OCI-LY7 (cell line): ENCODE data around the gene SYDE1. TPM values are rescaled to one million over a fixed set of nuclear protein-coding genes. Genes with fewer than 3 reads are reported as not detected.

ENCODE experiments used
- BruUV-seq: library from RNA; stranded (reverse); fragments of 400-500 nt; replicated peaks from 2 replicates; lab custom pipeline; 2021; lab: Mats Ljungman, UMichigan
- CTCF ChIA-PET: fragments of 300-600 bp; sonication (Branson Sonifier 250); formaldehyde crosslinking; loops from one replicate; lab custom pipeline; 2022; ENCODE audit warnings: antibody characterized with exemption; ENCODE audit not compliant: unreplicated experiment; lab: Charles Lee
- POLR2A ChIA-PET: fragments of 300-600 bp; sonication (Branson Sonifier 250); formaldehyde crosslinking; loops from one replicate; lab custom pipeline; 2022; ENCODE audit warnings: antibody characterized with exemption; lab: Charles Lee
- DNase-seq: peaks from one replicate; pipeline ENCODE4 v3.0.0-alpha.2; 2015; ENCODE audit warnings: low spot score
- H2AFZ ChIP-seq: fragments of 200-600 bp; sonication (generic), shearing (Covaris generic); 2 replicates; pipeline ENCODE4 v1.6.1; 2014; ENCODE audit warnings: mild to moderate bottlenecking, antibody characterized with exemption, low read length, moderate library complexity
- H3K27ac ChIP-seq: fragments of 200-600 bp; sonication (generic); 2 replicates; pipeline ENCODE4 v1.5.1; 2014; ENCODE audit warnings: mixed run types, low read depth, mild to moderate bottlenecking, moderate library complexity, low read length, inconsistent platforms; ENCODE audit not compliant: poor library complexity, severe bottlenecking
- H3K36me3 ChIP-seq: fragments of 200-600 bp; sonication (generic); 2 replicates; pipeline ENCODE4 v1.6.1; 2014; ENCODE audit warnings: mild to moderate bottlenecking, antibody characterized with exemption, low read length, moderate library complexity, mixed read lengths; ENCODE audit not compliant: insufficient read depth
- H3K4me1 ChIP-seq: fragments of 200-600 bp; sonication (generic); 2 replicates; pipeline ENCODE4 v1.5.1; 2014; ENCODE audit warnings: mild to moderate bottlenecking, low read length; ENCODE audit not compliant: insufficient read depth, poor library complexity, severe bottlenecking
- H3K4me2 ChIP-seq: fragments of 200-600 bp; sonication (generic); 2 replicates; pipeline ENCODE4 v1.6.1; 2014; ENCODE audit warnings: mild to moderate bottlenecking, low read length
- H3K4me3 ChIP-seq: fragments of 200-600 bp; sonication (generic); 2 replicates; pipeline ENCODE4 v1.5.1; 2014; ENCODE audit warnings: mild to moderate bottlenecking, low read depth, low read length; ENCODE audit not compliant: poor library complexity, severe bottlenecking
- H3K79me2 ChIP-seq: fragments of 200-600 bp; sonication (generic); 2 replicates; pipeline ENCODE4 v1.6.1; 2016; ENCODE audit warnings: low read depth, mild to moderate bottlenecking, low read length, moderate library complexity, mixed read lengths; ENCODE audit not compliant: insufficient read depth
- H3K9me2 ChIP-seq: fragments of 200-600 bp; sonication (generic); 2 replicates; pipeline ENCODE4 v1.6.1; 2016; ENCODE audit warnings: mild to moderate bottlenecking, low read length, mixed read lengths; ENCODE audit not compliant: insufficient read depth
- H3K9me3 ChIP-seq: fragments of 200-600 bp; sonication (generic); 2 replicates; pipeline ENCODE4 v1.6.1; 2014; ENCODE audit warnings: mild to moderate bottlenecking, mixed run types, low read length, mixed read lengths
- H4K20me1 ChIP-seq: fragments of 200-600 bp; sonication (generic); 2 replicates; pipeline ENCODE4 v1.6.1; 2014; ENCODE audit warnings: mild to moderate bottlenecking, antibody characterized with exemption, low read length, moderate library complexity, mixed read lengths; ENCODE audit not compliant: insufficient read depth
- EZH2phosphoT487 ChIP-seq: fragments of 200-600 bp; sonication (generic); IDR thresholded peaks from 2 replicates; pipeline ENCODE4 v1.6.1; 2018; ENCODE audit warnings: low read depth, borderline replicate concordance, mild to moderate bottlenecking, mixed run types, antibody characterized with exemption, low read length, moderate library complexity, mixed read lengths
- intact Hi-C: fragments of 100-400 bp; cut with micrococcal nuclease; formaldehyde crosslinking; loops from one replicate; pipeline ENCODE4 v1.10.0; 2022; ENCODE audit not compliant: unreplicated experiment
- total RNA-seq, 2 experiments: library from RNA; depleted of rRNA in 1 of 2; stranded (reverse); fragments of >200 nt in 1 of 2; shearing (Covaris generic) in 1 of 2; gene quantifications; 2 replicates each; pipeline ENCODE4 v1.2.3, GENCODE V29; 2014 to 2022
- TF ChIP-seq, protein P1 (sequence below): fragments of 200-600 bp; sonication (generic); conservative IDR thresholded peaks from 2 replicates; pipeline ENCODE4 v1.5.1; 2014; ENCODE audit warnings: mild to moderate bottlenecking, antibody characterized with exemption, low read length, moderate library complexity, mixed read lengths

Gene SYDE1
- total RNA-seq, 2 experiments from 2014 or later: not detected

GRCh38 chr19:15109768-15110417 is 2.7 kb downstream of the SYDE1 start:
- Histone ChIP-seq H4K20me1 (no peaks in the 10 kb centered on the region), H3K27ac (no peak overlapping the region), H3K36me3 (peaks cover 4% of the 10 kb centered on the region; the same call in 1 of the 2 replicates), H2AFZ (no peak overlapping the region), H3K4me3 (no peak overlapping the region), H3K79me2 (no peaks in the 10 kb centered on the region), H3K9me3 (no peaks in the 10 kb centered on the region), H3K4me1 (no peaks in the 10 kb centered on the region), H3K4me2 (no peak overlapping the region), H3K9me2 (no peaks in the 10 kb centered on the region)
- DNase-seq: no peak
- ChIA-PET POLR2A (no interaction called here), CTCF (no interaction called here)
- intact Hi-C loops: no loop called here
- no TSS peak for BruUV-seq
- TF ChIP-seq, protein P1, sequence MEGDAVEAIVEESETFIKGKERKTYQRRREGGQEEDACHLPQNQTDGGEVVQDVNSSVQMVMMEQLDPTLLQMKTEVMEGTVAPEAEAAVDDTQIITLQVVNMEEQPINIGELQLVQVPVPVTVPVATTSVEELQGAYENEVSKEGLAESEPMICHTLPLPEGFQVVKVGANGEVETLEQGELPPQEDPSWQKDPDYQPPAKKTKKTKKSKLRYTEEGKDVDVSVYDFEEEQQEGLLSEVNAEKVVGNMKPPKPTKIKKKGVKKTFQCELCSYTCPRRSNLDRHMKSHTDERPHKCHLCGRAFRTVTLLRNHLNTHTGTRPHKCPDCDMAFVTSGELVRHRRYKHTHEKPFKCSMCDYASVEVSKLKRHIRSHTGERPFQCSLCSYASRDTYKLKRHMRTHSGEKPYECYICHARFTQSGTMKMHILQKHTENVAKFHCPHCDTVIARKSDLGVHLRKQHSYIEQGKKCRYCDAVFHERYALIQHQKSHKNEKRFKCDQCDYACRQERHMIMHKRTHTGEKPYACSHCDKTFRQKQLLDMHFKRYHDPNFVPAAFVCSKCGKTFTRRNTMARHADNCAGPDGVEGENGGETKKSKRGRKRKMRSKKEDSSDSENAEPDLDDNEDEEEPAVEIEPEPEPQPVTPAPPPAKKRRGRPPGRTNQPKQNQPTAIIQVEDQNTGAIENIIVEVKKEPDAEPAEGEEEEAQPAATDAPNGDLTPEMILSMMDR: no peak
- TF ChIP-seq EZH2phosphoT487: no peak

DNA sequence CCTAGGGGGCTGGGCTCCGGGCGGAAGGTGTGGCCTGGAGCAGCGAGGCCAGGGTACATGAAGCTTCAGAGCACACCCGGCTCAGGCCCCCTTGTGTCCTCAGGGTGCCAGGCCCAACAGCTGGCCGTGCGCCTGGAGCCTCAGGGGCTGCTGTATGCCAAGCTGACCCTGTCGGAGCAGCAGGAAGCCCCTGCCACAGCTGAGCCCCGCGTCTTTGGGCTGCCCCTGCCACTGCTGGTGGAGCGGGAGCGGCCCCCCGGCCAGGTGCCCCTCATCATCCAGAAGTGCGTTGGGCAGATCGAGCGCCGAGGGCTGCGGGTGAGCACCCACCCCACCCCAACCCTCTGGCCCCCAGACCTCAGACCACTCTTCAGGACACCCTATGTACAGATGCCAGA is 3.2 kb downstream of the SYDE1 start:
- no peaks in the 10 kb centered on the region for H3K4me1 ChIP-seq
- H3K4me2 ChIP-seq: no peak overlapping the region
- no peaks in the 10 kb centered on the region for H3K9me3 ChIP-seq
- TF ChIP-seq, protein P1: no peak
- intact Hi-C loops: no loop called here
- ChIA-PET CTCF (no interaction called here), POLR2A (no interaction called here)
- H4K20me1 ChIP-seq: no peaks in the 10 kb centered on the region
- H2AFZ ChIP-seq: no peak overlapping the region
- DNase-seq: no peak
- H3K4me3 ChIP-seq: no peak overlapping the region
- peaks cover 9% of the 10 kb centered on the region; the same call in 1 of the 2 replicates for H3K36me3 ChIP-seq
- H3K79me2 ChIP-seq: no peaks in the 10 kb centered on the region
- H3K9me2 ChIP-seq: no peaks in the 10 kb centered on the region
- BruUV-seq: no TSS peak
- no peak overlapping the region for H3K27ac ChIP-seq

- no peaks in the 10 kb centered on the region for H3K9me2 ChIP-seq
- no TSS peak for BruUV-seq
- ChIA-PET POLR2A (no interaction called here), CTCF (no interaction called here)
- intact Hi-C loops: no loop called here
- no peaks in the 10 kb centered on the region for H3K79me2 ChIP-seq
- H3K9me3 ChIP-seq: no peaks in the 10 kb centered on the region
- no peaks in the 10 kb centered on the region for H4K20me1 ChIP-seq
- no peak for DNase-seq
- no peak overlapping the region for H3K27ac ChIP-seq
- H3K4me3 ChIP-seq: no peak overlapping the region
- TF ChIP-seq, protein P1: no peak
- TF ChIP-seq EZH2phosphoT487: no peak
- H2AFZ ChIP-seq: no peak overlapping the region
- H3K4me1 ChIP-seq: no peaks in the 10 kb centered on the region
- no peak overlapping the region for H3K4me2 ChIP-seq
- peaks cover 21% of the 10 kb centered on the region; the same call in 1 of the 2 replicates for H3K36me3 ChIP-seq
Measured at GRCh38 chr19:15111758-15112157, 4.6 kb downstream of the SYDE1 start.
